ENCODE measurements around the gene MED12L.

Gene MED12L

DNA sequence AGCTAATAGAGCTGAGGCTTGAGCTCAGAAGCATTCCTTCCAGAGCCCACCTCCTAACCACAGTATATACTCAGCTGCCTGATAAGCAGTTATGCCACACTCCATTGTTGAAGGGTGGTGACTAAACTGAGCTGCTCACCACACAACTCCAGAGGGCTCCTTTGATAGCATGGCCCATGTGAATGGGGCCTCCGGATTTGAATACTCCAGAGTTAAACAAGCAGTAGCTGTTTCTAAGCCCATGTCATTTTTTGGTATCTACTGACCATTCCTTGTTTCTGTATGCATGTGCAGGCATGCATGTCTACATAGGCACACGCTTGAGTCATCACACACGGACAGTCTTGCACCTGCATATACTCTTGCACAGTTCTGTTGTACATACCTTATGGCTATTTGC lies 346.5 kb downstream of the MED12L start:
- Histone ChIP-seq H3K27ac (ENCODE audit: low read depth, low read length) (no peak overlapping the region), H3K79me2 (ENCODE audit: control insufficient read depth, insufficient read depth, low read length) (no peaks in the 10 kb centered on the region)
- WGBS (ENCODE audit: extremely low coverage, insufficient coverage, low lambda C conversion rate): no CpG with 5 or more reads among the region's 3 CpGs

DNA sequence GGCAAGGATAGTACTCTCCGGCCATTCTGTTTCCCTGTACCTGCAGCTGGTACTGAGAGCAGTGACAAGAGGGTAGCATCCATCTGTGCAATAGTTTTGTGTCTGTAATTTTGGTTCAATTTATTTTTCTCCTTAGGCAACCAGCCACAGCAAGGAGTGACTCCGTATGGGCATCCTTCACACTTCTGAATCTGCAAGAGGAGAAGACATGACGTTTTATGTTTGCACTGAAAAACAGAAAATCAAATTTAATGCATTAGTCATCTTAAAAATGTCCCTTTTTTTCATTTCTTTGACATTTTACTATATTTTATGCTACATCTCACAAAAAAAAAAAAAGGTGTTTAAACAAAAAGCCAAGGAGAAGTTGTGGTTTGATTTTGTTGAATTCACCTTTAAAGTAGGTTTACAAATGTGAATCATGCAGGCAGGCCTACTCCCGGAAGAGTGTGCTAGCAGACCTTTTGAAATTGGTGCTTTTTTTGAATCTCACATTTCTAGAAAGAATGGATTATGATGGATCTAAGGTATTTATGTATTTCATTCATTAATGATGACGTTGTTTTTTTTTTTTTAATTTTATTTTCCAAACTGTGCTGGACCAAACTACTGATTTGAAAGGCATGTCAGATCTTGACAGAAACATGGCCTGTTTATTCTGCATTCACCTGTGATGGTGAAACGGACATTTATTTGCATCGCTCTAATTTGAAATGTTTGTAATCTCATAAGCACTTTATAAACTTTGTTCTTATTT lies 347.3 kb downstream of the MED12L start:
- H3K4ac ChIP-seq (ENCODE audit: low read depth, low read length): no peak overlapping the region
- H4K8ac ChIP-seq (ENCODE audit: low read depth, low read length): no peak overlapping the region
- H3K27ac ChIP-seq (ENCODE audit: low read depth, low read length): no peak overlapping the region
- H3K79me1 ChIP-seq (ENCODE audit: low read length): no peaks in the 10 kb centered on the region
- H2BK120ac ChIP-seq (ENCODE audit: low read depth, low read length): no peak overlapping the region
- WGBS (ENCODE audit: extremely low coverage, insufficient coverage, low lambda C conversion rate): no CpG with 5 or more reads among the region's 7 CpGs
- no peaks in the 10 kb centered on the region for H3K4me1 ChIP-seq (ENCODE audit: control insufficient read depth, low read depth, low read length)
- no peaks in the 10 kb centered on the region for H3K27me3 ChIP-seq (ENCODE audit: insufficient read depth, low read length, poor library complexity)
- H3K23ac ChIP-seq (ENCODE audit: low read length): no peak overlapping the region
- no peak for DNase-seq
- H2AK5ac ChIP-seq (ENCODE audit: low read length): no peak overlapping the region
- H3K18ac ChIP-seq (ENCODE audit: low read length): no peak overlapping the region
- H3K36me3 ChIP-seq (ENCODE audit: control insufficient read depth, insufficient read depth, low read length): no peaks in the 10 kb centered on the region
- H2BK15ac ChIP-seq (replicated peaks; ENCODE audit: low read depth): no peak overlapping the region
- H4K5ac ChIP-seq (ENCODE audit: low read length): no peak overlapping the region
- H3K4me3 ChIP-seq (ENCODE audit: low read length): no peak overlapping the region
- H3K79me2 ChIP-seq (ENCODE audit: control insufficient read depth, insufficient read depth, low read length): no peaks in the 10 kb centered on the region
- H3K56ac ChIP-seq (ENCODE audit: low read length): no peak overlapping the region
- no peak overlapping the region for H2BK5ac ChIP-seq (ENCODE audit: low read length)
- H3K4me2 ChIP-seq (ENCODE audit: low read length): no peak overlapping the region
- H3K9ac ChIP-seq (ENCODE audit: low read length): no peak overlapping the region

More for the DNA sequence above, 346.5 kb downstream of the MED12L start:
- H2AK5ac ChIP-seq (ENCODE audit: low read length): no peak overlapping the region
- H2BK15ac ChIP-seq (replicated peaks; ENCODE audit: low read depth): no peak overlapping the region
- no peak overlapping the region for H3K4me2 ChIP-seq (ENCODE audit: low read length)
- H2BK120ac ChIP-seq (ENCODE audit: low read depth, low read length): no peak overlapping the region
- no peak overlapping the region for H3K4me3 ChIP-seq (ENCODE audit: low read length)
- H3K23ac ChIP-seq (ENCODE audit: low read length): no peak overlapping the region
- no peak overlapping the region for H3K9ac ChIP-seq (ENCODE audit: low read length)
- no peak overlapping the region for H3K18ac ChIP-seq (ENCODE audit: low read length)
- no peak overlapping the region for H4K5ac ChIP-seq (ENCODE audit: low read length)
- no peak overlapping the region for H3K56ac ChIP-seq (ENCODE audit: low read length)
- DNase-seq: peak; percentile 26
- H3K4me1 ChIP-seq (ENCODE audit: control insufficient read depth, low read depth, low read length): no peaks in the 10 kb centered on the region
- no peak overlapping the region for H4K8ac ChIP-seq (ENCODE audit: low read depth, low read length)
- H3K79me1 ChIP-seq (ENCODE audit: low read length): no peaks in the 10 kb centered on the region
- no peak overlapping the region for H2BK5ac ChIP-seq (ENCODE audit: low read length)
- no peak overlapping the region for H3K4ac ChIP-seq (ENCODE audit: low read depth, low read length)
- H3K27me3 ChIP-seq (ENCODE audit: insufficient read depth, low read length, poor library complexity): no peaks in the 10 kb centered on the region
- H3K36me3 ChIP-seq (ENCODE audit: control insufficient read depth, insufficient read depth, low read length): no peaks in the 10 kb centered on the region

DNA sequence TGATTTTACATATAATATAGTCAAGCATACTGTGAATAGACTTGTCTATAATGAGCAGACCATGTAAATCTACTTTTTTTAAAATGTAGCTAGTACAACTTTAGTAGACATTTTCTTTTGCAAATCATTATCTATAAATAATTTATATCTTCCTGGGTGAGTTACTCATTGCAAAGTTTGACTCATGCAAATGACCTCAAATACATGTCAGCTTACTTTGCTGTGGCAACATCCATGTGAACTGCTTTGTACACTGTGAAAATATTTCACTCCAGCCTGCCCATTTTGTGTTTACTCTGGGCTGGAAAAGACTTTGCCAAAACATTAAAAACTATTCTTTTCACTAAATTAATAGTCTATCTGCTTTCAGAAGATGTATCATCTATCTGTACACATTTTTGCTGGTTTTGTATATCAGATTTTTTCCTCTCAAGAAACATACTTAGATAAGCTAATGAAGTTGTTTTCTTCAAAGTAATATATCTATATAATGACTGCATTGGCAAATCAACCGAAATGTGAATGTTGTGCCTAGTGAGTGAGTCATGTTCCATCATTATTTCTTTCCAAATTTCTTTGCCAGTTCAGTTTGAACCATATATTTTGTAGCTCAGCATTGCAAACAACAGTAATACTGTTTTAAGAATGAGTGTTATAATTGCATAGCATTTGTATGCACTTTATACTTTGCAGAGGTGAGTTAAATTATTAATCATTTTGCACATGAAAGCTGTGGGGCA lies 348.9 kb downstream of the MED12L start:
- Histone ChIP-seq H3K79me2 (ENCODE audit: control insufficient read depth, insufficient read depth, low read length) (no peaks in the 10 kb centered on the region), H3K4me1 (ENCODE audit: control insufficient read depth, low read depth, low read length) (no peaks in the 10 kb centered on the region), H4K5ac (ENCODE audit: low read length) (no peak overlapping the region), H2BK120ac (ENCODE audit: low read depth, low read length) (no peak overlapping the region), H3K4me3 (ENCODE audit: low read length) (no peak overlapping the region), H2BK5ac (ENCODE audit: low read length) (no peak overlapping the region), H2AK5ac (ENCODE audit: low read length) (no peak overlapping the region), H3K4ac (ENCODE audit: low read depth, low read length) (no peak overlapping the region), H3K36me3 (ENCODE audit: control insufficient read depth, insufficient read depth, low read length) (no peaks in the 10 kb centered on the region), H3K4me2 (ENCODE audit: low read length) (no peak overlapping the region), H3K27ac (ENCODE audit: low read depth, low read length) (no peak overlapping the region), H3K79me1 (ENCODE audit: low read length) (no peaks in the 10 kb centered on the region), H3K56ac (ENCODE audit: low read length) (no peak overlapping the region), H4K8ac (ENCODE audit: low read depth, low read length) (no peak overlapping the region), H3K9ac (ENCODE audit: low read length) (no peak overlapping the region), H3K18ac (ENCODE audit: low read length) (no peak overlapping the region), H3K27me3 (ENCODE audit: insufficient read depth, low read length, poor library complexity) (no peaks in the 10 kb centered on the region), H2BK15ac (replicated peaks; ENCODE audit: low read depth) (no peak overlapping the region), H3K23ac (ENCODE audit: low read length) (no peak overlapping the region)
- no CpG with 5 or more reads among the region's 1 CpG for WGBS (ENCODE audit: extremely low coverage, insufficient coverage, low lambda C conversion rate)
- no peak for DNase-seq

DNA sequence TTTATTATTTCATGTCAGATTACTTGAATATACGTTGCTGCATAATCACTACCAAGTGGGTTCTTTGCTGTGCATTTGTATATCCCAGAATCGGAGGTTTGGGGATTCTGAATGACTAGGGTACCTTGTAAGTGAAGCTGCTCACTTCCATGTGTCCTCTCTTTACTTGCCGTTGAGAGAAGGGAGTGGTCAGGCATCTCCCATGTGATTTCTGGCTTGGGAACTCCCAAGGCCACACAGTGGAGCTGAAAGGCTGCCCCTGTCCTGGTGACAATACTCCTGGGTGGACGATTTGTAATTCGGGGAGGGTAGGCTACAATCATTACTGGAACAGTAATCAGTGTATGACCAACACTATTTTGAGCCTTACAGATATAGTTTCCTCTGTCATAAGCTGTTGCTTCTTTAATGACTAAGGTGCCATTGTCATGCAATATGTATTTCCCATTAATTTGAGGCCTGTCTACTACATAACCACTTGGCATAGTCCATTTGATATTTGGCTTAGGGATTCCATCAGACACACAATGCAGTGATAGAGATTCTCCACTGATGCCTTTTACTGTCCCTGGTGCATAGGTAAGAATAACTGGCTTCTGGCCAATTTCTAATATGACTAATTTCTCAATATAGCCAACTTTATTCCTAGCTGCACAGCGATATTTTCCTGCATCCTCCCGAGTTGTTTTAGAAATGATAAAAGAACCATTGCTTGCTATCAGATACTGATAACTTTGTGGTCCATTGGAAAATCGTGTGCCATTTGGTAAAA lies 351.4 kb downstream of the MED12L start:
- Histone ChIP-seq H3K27me3 (ENCODE audit: insufficient read depth, low read length, poor library complexity) (no peaks in the 10 kb centered on the region), H2BK15ac (replicated peaks; ENCODE audit: low read depth) (no peak overlapping the region), H4K8ac (ENCODE audit: low read depth, low read length) (no peak overlapping the region), H3K36me3 (ENCODE audit: control insufficient read depth, insufficient read depth, low read length) (no peaks in the 10 kb centered on the region), H2BK120ac (ENCODE audit: low read depth, low read length) (no peak overlapping the region), H3K56ac (ENCODE audit: low read length) (no peak overlapping the region), H3K79me1 (ENCODE audit: low read length) (no peaks in the 10 kb centered on the region), H3K79me2 (ENCODE audit: control insufficient read depth, insufficient read depth, low read length) (no peaks in the 10 kb centered on the region), H3K18ac (ENCODE audit: low read length) (no peak overlapping the region), H3K4me2 (ENCODE audit: low read length) (no peak overlapping the region), H3K4me3 (ENCODE audit: low read length) (no peak overlapping the region), H3K9ac (ENCODE audit: low read length) (no peak overlapping the region), H3K4ac (ENCODE audit: low read depth, low read length) (no peak overlapping the region), H3K4me1 (ENCODE audit: control insufficient read depth, low read depth, low read length) (peaks cover 2% of the 10 kb centered on the region), H3K23ac (ENCODE audit: low read length) (no peak overlapping the region), H2AK5ac (ENCODE audit: low read length) (no peak overlapping the region), H4K5ac (ENCODE audit: low read length) (no peak overlapping the region), H3K27ac (ENCODE audit: low read depth, low read length) (no peak overlapping the region), H2BK5ac (ENCODE audit: low read length) (no peak overlapping the region)
- no peak for DNase-seq
- WGBS (ENCODE audit: extremely low coverage, insufficient coverage, low lambda C conversion rate): no CpG with 5 or more reads among the region's 8 CpGs

DNA sequence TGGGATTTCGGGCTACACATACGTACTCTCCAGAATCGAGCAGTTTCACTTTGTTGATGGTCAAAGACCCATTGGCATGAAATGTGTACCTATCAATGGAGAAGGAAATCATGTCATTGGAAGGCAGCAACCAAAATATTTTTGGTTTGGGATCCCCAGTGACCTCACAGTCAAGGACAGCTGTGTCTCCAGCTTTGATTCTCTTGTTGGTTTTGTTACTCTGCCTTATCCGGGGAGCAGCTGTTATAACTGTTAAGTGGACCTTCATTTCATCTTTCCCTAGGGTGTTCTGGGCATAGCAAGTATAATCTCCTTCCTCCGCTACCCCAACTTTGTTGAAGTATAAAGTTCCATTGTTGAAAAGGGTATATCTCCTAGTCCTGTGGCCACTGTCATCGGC lies 352.4 kb downstream of the MED12L start:
- DNase-seq: no peak
- Histone ChIP-seq H3K4me1 (ENCODE audit: control insufficient read depth, low read depth, low read length) (peaks cover 2% of the 10 kb centered on the region), H3K9ac (ENCODE audit: low read length) (no peak overlapping the region), H4K8ac (ENCODE audit: low read depth, low read length) (no peak overlapping the region), H3K4me2 (ENCODE audit: low read length) (no peak overlapping the region), H3K27ac (ENCODE audit: low read depth, low read length) (no peak overlapping the region), H3K4ac (ENCODE audit: low read depth, low read length) (no peak overlapping the region), H3K79me1 (ENCODE audit: low read length) (no peaks in the 10 kb centered on the region), H3K18ac (ENCODE audit: low read length) (no peak overlapping the region), H4K5ac (ENCODE audit: low read length) (no peak overlapping the region), H2BK5ac (ENCODE audit: low read length) (no peak overlapping the region), H3K23ac (ENCODE audit: low read length) (no peak overlapping the region), H2AK5ac (ENCODE audit: low read length) (no peak overlapping the region), H3K36me3 (ENCODE audit: control insufficient read depth, insufficient read depth, low read length) (no peaks in the 10 kb centered on the region), H3K79me2 (ENCODE audit: control insufficient read depth, insufficient read depth, low read length) (no peaks in the 10 kb centered on the region), H3K56ac (ENCODE audit: low read length) (no peak overlapping the region), H3K27me3 (ENCODE audit: insufficient read depth, low read length, poor library complexity) (no peaks in the 10 kb centered on the region), H3K4me3 (ENCODE audit: low read length) (no peak overlapping the region), H2BK120ac (ENCODE audit: low read depth, low read length) (no peak overlapping the region), H2BK15ac (replicated peaks; ENCODE audit: low read depth) (no peak overlapping the region)
- no CpG with 5 or more reads among the region's 6 CpGs for WGBS (ENCODE audit: extremely low coverage, insufficient coverage, low lambda C conversion rate)
